T-helper 2 cell treated with Interferon-gamma antibody and Interleukin-4, amounts not matched to agents 100 ng/mL and 5 ng/mL, for 36 hours (primary cell): Measurements from ENCODE around the gene SLC47A2. TPM values are rescaled to one million over a fixed set of nuclear protein-coding genes. Genes with fewer than 3 reads are reported as not detected.

Experiments used
- intact Hi-C: fragments of 100-400 bp; cut with micrococcal nuclease; formaldehyde crosslinking; loops from one replicate; pipeline ENCODE4 v1.15.1; 2023
- total RNA-seq: library from RNA; stranded (reverse); gene quantifications from 2 replicates; pipeline ENCODE4 v1.2.3, GENCODE V29; 2022

The SLC47A2 gene
- total RNA-seq, 1 donor from 2014 or later: not detected

DNA sequence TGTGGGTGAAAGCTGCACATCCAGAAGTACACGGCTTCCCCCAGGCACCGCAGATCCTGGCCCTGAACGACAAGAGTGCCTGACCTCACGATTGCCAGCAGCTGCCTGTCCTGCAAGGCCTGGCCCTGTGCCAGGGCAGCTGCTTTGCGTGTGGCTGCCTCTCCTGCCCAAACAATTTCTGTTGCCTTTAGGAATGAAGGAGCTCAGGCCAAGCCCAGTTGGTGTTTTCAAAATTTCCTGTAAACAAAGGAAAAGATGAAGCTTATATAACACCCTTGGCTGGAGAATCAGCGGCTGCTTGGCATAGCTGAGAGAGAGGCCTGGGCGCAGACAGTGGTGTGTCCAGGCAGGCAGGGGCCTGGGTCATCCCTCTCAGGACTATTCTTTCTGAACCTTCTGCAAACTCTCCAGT lies 11.7 kb upstream of the SLC47A2 start:
- intact Hi-C loops: no loop called here

DNA sequence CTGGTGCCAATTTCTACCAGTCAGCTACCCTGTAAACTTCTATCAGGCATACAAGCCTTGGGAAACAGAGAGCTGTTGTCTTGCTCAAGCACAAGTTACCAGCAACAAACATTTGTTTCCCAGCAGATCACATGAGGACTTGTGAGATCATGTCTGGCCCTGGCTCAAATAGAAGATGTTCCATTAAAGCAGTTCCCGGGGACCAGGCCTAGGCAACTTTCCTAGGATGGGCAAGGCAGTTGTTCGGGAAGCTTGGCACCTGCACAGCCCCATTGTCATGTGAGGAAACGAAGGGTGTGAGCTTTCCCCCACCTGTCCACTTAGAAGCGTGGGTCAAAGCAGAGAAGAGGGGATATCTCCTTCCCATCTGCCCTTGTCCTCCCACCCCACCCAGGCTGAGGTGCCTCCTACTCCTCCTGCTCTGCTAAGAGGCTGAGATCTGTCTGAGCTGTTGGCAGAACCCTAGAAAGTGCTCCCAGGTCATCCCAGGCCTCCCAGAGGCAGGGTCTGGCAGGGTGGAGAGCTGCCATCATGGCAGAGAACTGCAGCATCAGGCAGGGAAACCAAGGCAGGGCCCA lies 11.2 kb upstream of the SLC47A2 start:
- intact Hi-C loops: no loop called here

DNA sequence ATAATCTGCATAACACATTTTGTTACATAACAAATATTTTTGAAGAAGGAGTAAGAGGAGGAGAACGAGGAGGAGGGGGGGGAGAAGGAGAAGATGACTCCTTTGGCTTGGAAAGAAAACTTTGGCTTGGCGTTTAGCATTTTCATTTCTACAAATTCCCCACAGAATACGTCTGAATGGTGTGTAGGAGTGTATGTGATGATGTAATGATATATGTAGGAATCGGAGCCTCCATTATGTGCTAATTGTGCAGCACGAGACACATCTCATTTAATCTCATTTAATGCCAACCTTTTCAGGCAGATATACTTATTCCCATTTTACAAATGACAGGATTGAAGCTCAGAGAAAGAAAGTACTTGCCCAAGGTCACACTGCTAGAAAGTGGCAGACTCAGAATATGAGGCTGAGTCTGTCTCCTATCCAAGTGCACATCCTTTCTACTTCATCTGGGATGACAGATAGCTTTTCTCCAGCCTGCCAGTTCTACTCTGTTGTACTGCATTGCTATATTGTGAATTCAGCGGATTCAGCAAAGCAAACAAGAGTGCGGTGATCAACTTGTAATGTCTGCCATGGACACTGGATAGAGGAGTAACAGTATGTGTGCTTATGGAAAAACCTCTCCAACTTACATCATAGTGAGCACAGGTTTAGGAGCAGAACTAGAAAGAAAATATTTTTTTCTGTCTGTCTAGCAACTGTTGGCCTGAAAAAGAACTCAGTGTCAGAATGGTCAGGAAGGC lies 10.4 kb upstream of the SLC47A2 start:
- intact Hi-C loops: no loop called here

DNA sequence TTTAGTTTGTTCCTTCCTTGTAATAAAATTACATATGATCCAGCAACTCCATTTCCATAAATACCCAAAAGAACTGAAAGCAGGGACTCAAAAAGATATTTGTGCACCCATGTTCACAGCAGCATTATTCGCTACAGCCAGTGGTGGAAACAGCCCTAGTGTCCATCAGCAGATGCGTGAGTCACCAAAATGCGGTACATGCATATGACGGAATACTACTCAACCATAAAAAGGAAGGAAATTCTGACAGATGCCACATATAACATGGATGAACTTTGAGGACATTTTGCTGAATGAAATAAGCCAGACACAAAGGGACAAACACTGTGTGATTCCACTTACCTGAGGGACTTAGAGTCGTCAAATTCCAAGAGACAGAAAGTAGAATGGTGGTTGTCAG lies 9.1 kb upstream of the SLC47A2 start:
- intact Hi-C loops: no loop called here

DNA sequence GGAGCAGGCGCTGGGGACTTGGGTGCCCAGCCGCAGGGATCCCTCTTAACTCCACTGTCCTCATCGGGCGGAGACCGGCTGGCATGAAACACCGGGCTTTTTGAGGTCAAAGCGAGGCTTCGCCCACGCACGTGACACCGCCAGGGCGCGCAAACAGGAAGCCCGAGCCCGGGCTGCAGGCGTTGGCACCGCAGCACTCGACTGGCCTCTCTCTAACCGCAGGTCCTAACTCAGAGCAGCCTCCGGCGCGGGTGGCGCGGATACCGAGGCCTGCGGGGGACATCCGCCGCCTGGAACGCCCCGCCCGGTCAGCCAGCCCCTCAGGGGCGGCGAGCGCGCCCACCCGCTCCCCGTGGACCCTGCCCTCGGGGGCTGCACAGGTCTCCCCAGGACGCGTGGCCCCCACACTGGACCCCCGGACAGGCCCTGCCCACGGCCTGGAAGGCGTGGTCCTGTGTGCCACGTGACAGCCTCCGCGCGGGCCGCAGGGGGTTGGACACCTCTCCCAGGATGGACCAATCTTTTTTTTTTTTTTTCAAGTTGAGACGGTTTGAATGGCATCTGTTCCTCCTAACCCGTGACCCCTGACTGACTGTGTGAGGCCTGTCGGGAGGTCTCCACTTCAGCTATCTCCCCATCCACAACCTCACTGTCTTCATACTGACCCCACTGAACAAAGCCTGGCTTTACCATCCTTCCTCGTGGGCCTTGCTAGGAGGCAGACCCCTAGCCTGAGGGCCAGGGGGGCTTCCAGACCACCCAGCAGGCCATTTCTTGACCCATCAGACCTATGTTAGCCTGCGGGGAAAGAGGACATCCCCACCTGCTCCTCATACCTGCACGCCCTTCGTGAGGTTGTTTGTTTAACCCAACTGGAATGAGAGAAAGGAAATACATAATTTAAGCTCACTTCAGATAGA lies 8.4 kb upstream of the SLC47A2 start:
- intact Hi-C loops: no loop called here

DNA sequence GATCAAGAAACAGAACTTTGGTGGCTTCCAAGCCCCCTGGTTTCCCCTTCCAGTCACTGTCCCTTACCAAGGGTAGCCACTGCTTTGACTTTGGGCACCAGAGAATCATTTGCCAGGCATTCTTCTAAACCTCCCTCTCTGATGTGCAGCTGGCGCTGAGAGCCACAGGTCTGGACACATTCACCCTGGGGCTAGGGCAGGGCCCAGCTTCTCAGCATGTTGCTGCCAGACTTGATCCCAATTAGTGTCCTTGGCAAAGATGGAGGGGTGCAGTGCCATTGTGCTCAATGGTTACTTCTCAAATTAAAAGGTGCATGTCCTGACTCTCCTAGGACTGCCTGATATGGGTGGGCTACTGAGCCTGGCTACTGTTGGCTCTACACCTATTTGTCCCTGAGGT lies 7.6 kb upstream of the SLC47A2 start:
- intact Hi-C loops: no loop called here

DNA sequence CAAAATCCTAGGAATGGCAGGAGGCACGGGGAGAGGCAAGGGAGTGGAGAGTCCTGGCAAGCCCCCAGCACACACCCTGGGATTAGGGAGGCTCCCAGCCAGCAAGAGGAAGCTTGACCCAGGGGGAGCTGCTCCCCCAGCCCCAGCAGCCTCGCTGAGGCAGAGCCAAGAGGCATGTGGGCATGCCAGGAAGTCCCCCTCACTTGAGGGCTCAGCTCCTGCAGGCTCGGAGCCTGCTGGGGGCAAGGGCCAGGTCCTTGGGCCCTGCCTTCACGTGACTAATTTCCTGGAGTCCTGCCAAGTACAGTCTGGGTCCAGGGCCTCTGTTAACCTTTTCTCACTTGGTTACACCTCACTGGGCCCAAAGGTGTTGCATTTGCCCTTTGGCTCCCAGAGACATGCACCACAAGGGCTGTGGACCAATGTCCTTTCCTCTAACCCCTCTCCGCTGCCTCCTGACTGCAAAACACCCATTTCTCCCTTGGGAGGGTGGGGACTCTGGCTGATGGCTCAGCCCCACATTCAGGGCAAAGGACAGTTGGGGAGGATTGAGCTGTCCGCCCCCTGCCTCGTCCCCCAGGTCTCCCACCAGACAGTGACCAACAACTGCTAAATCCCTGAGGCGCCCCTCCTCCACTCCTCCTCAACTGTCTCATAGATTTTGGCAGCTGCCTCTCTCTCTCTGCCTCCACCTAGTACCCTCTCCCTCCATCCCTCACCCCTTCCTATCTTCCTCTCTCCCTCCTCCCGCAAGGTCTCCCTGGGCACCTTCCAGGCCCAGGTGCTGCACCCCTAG lies 4.4 kb upstream of the SLC47A2 start:
- intact Hi-C loops: no loop called here

DNA sequence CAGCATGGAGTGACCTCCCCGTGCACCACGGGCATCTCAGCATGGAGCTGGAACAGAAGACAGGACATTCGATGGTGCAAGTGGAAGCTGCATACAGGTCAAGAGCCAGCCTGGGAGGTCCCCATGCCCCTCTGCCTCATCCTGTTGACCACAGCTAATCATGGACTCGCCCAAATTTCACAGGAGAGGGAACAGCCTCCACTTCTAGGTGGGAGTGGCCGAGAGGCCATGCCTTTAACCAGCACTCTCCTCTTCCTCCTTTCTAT lies 3.8 kb upstream of the SLC47A2 start:
- intact Hi-C loops: no loop called here

DNA sequence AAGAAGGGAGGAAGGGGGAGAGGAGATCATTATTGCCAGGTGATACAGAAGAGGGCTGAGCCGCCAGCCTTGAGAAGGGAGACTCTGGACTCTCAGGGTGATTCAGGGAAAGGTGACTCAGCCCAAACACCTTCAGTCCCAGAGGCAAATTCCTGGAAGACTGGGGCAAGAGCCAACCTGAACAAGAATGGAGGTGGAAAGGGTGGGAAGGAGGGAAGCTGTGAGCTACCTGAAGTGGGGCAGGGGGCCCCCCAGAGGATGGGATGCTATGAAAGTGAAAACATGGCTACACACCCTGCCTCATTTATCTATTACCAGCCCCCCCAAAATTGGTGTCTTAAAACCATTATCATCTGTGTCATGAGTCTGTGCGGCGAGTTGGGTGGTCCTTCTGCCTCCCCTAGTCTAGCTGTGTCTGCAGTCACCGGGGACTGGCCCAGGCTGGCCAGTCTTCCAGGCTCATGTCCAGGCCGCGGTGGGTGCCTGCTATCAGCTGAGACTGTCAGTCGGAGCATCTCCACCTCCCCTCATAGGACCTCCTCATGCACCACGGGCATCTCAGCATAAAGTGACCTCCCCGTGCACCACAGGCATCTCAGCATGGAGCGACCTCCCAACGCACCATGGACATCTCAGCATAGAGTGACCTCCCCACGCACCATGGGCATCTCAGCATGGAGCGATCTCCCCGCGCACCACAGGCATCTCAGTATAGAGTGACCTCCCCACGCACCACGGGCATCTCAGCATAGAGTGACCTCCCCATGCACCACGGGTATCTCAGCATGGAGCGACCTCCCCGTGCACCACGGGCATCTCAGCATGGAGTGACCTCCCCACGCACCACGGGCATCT lies 3.2 kb upstream of the SLC47A2 start:
- intact Hi-C loops: no loop called here

DNA sequence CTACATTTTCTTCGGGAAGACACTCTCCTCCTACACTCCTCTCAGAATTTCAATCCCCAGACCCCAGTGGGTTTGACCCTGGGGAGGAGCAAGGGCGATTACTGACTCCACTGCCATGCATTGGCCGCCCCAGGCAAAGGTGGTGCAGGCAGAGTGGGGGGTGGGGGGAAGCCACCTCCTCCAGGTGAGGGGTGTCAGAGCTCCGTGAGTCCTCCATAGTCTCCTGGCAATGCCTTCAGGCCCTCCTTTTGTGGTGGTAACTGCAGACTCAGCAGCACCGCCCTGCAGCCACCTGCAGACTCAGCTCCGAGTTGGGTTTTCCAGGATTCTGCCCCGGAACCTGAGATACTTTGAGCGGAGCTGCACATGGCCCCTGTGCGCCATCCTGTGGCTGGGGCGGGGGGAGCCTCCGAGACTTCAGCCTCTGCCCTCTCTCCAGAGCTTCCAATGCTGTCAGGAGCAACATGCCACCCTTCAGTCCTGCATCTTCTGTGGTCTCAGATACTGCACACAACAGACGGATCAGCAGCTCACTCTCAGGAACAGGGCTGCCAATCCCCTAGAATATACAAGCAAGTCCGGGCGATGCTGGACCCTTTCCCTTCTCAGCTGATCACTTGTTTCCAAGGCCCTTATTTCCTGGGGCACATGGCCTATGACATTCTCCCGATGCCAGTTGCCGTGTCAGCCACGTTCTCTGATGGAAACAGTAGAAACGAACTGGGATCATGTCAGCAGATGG lies 2.4 kb upstream of the SLC47A2 start:
- intact Hi-C loops: no loop called here

DNA sequence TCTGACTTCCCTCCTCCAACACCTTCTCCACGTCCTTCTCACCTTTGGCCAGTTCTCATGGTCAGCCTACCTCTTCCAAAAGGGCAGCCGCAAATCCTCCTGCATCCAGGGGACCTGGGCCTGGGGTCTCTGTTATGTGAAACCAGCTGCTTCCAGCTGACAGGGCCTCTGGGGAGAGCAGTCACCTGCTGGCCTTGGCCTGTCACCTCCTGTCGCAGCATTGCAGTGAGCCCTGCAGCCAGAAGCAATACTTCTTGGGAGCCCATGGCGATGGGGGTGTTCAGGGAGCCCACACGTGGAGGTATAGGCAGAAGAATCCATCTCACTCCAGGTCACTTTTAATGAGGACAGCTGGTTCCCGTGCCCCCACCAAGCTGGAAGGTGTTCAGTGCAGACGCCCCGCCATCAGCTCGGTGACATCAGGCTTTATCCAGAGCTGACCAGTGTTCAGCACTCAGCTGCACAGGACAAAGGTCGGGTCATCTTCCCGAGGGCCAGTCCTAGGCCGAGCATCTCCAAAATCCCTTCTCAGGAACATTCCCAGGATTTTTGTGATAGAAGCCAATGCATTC lies 1.7 kb upstream of the SLC47A2 start:
- intact Hi-C loops: no loop called here

DNA sequence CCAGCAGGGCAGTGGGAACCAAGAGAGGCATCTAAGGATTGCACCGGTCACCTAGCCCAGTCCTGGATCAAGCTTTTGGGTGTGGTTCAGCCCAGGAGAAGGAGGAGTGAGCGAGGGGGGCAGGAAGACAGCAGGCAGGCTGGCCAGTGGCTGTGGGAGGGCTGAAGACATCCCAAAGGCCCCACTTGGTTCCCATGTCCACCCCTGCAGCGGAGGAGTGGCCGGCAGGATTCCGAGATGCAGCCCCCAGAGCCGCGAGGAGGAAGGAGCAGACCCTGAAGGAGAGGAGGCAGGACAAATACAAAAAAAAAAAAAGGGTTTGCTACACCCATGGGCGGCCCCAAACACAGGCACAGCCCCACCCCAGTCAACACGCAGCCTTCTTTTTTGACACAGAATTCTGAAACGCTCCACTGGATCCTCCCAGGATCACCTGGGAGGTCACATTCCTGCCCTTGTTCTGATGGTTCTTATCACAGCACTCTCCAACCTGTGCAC lies 1.1 kb upstream of the SLC47A2 start:
- intact Hi-C loops: no loop called here

DNA sequence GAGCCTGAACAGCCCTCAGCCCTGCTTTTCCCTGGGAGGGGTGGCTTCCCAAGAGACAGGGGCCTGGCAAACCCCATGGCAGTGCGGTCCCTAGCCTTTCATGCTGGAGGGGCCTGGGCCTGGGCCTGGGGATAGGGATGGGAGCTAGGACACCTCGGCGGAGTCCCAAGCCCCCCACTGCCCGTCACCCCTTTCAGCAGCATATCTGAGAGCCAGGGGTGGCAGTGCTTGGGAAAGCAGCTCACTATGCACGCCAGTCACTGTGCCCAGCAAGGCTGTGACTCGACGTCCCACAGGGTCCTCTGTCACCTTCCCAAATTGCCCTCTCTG lies 612 bp upstream of the SLC47A2 start:
- intact Hi-C loops: no loop called here

DNA sequence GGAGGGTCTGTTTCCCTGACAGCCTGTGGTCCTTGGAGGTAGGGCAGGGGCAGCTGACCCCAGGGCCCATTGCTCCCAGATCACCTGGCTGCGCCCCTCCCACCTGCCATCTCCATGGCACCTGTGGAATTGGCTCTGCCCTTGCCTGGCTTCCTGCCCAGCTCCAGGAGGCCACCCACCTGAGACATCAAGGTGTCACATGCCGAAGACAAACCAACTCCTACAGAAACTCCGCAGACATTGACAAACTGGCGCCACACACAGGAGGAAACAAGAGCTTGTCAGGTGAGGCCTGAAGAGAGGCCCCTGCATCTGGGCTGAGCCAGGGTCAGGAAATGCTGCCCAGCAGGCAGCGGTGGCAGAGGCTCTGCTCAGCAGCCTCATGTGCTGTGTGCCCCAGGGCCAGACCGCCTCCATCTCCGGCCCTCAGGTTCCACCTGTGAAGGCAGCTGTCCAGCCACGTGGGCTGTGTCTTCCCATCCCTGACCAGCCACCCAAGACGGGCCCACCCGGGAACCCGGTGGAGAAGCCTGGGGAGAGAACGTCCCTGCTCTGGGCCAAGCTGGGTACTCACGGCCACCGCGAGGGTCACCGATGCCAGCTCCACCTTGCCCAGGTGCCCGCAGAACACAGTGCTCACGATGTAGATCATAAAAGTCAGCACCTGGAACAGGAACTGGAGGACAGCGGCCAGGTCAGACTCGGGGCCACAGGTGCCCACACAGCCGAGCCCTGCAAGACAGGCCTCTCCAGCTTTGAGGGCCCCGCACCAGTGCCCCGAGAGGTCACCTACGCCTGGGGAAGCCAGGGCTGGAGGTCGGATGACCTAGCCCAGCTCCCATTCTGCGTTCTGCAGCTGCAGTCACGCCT lies 1.6 kb downstream of the SLC47A2 start:
- intact Hi-C loops: no loop called here

DNA sequence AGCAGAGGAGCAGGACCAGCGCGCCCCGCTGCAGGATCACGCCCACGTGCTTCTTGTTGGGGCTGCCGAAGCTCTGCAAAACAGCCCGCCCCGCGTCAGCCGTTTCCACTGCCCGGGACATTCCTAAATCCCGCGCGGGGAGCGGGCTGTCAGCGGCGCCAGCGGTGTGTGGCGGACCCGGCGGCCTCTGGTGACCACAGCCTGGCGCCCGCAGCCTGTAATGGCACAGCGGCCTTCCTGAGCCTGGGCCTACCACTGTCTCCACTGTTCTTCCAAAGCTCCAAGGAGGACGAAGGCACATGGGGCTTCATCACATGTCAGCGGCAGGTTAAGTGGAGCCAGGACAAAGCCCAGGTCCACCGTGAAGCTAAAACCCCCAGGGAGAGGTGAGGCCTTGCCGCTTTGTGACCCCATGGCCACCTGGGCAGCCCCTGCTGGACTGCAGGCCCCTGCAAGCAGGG lies 2.5 kb downstream of the SLC47A2 start:
- intact Hi-C loops: no loop called here

DNA sequence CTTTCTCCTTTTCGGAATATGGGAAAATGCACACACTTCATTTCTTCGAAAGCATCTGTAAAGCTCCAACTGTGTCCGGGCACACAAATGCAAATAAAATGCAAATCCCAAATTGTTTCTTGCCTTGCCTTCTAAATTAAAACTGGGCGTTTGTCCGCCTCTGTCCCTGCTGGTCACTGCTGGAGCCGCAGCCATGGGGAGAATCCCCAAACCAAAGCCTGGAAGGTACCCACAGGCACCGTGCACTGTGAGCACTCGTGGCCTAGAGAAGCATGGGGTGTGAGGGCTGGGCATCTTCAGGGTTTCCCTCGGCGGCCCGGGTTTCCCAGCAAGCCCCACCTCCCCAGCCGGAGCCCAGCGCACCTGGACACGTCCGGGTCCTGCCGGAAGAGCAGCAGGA lies 2.9 kb downstream of the SLC47A2 start:
- intact Hi-C loops: no loop called here

DNA sequence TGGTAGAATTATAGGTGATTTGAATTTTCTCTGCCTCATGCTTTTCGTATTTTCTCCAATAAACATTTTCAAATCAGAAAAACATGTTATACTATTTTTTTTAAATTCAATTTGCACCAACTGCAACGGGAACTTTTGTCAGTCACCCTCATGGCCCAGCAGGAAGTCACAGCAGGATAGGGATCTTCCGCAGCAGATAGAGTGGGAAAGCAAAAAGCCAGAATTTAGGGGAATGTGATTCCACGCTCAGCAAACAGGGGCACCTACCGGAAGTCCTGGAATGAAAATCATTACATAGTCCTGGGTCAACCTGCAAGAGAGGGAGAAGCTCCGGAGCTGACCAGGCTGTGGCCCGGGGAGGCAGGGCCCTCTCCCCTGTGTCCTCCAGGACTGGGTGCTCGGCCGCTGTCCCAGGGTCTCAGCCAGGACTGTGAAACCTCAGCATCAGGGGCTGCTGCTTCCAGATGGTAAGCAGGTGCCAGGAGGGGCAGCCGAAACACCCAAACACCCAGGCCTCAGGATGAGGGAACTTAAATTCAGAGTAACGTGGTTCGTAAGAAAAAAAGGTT lies 3.9 kb downstream of the SLC47A2 start:
- intact Hi-C loops: no loop called here

DNA sequence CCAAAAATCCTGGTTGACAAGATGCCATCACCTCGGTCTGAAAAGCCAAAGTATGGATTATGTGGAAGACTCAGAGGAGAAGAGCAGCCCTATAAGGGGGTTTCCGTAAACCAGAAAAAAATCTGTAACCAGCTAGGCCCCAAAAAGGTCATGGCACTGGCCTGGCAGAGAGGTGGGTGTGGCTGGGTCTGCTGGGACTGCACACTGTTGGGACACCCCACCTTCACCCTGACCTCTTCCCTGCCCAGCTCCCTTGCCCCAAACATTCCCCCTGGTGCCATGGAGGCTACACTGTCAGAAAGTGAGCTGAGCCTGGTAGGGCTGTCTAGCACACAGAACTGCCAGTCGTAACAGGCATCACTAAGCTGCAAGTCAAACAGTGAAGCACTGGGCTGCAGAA lies 6.5 kb downstream of the SLC47A2 start:
- intact Hi-C loops: no loop called here
